ENCODE results near the gene SLC25A39.
"Not testable (repeated sequence)": the region's sequence is repeated elsewhere in the genome, so short reads cannot be mapped to it uniquely, and the experiment has no call there.

The SLC25A39 gene

GRCh38 chr17:44350733-44351226 is 26.2 kb upstream of the SLC25A39 start:
- DNase-seq (ENCODE audit: extremely low read depth, insufficient read length): peak; percentile 64
- Histone ChIP-seq H3K36me3 (ENCODE audit: control insufficient read depth, insufficient read depth, low read length) (peaks cover 33% of the 10 kb centered on the region), H3K27me3 (replicated peaks; ENCODE audit: control insufficient read depth, insufficient read depth, low read length) (no peaks in the 10 kb centered on the region), H3K4me3 (replicated peaks; ENCODE audit: low read depth, low read length) (no peak overlapping the region)
- peak; percentile 96 for TF ChIP-seq CTCF (IDR thresholded peaks at IDR 0.05; ENCODE audit: insufficient read depth, low read length, poor library complexity, severe bottlenecking)

GRCh38 chr17:44349553-44350070 is 25.0 kb upstream of the SLC25A39 start:
- H3K27me3 ChIP-seq (replicated peaks; ENCODE audit: control insufficient read depth, insufficient read depth, low read length): no peaks in the 10 kb centered on the region
- no peak for DNase-seq (ENCODE audit: extremely low read depth, insufficient read length)
- H3K4me3 ChIP-seq (replicated peaks; ENCODE audit: low read depth, low read length): no peak overlapping the region
- peaks cover 33% of the 10 kb centered on the region for H3K36me3 ChIP-seq (ENCODE audit: control insufficient read depth, insufficient read depth, low read length)
- TF ChIP-seq CTCF (IDR thresholded peaks at IDR 0.05; ENCODE audit: insufficient read depth, low read length, poor library complexity, severe bottlenecking): no peak

- TF ChIP-seq CTCF (IDR thresholded peaks at IDR 0.05; ENCODE audit: insufficient read depth, low read length, poor library complexity, severe bottlenecking): no peak
- Histone ChIP-seq H3K36me3 (ENCODE audit: control insufficient read depth, insufficient read depth, low read length) (peaks cover 33% of the 10 kb centered on the region), H3K4me3 (replicated peaks; ENCODE audit: low read depth, low read length) (no peak overlapping the region), H3K27me3 (replicated peaks; ENCODE audit: control insufficient read depth, insufficient read depth, low read length) (no peaks in the 10 kb centered on the region)
- no peak for DNase-seq (ENCODE audit: extremely low read depth, insufficient read length)
Observed at GRCh38 chr17:44348988-44349364, 24.4 kb upstream of the SLC25A39 start.

- 0 out of 2 replicates have a peak overlapping the region, but pooled peaks have one; percentile 6 for H3K4me3 ChIP-seq (replicated peaks; ENCODE audit: low read depth, low read length)
- no peaks in the 10 kb centered on the region for H3K27me3 ChIP-seq (replicated peaks; ENCODE audit: control insufficient read depth, insufficient read depth, low read length)
- no peak for TF ChIP-seq CTCF (IDR thresholded peaks at IDR 0.05; ENCODE audit: insufficient read depth, low read length, poor library complexity, severe bottlenecking)
- peak; percentile 85 for DNase-seq (ENCODE audit: extremely low read depth, insufficient read length)
- peaks cover 33% of the 10 kb centered on the region for H3K36me3 ChIP-seq (ENCODE audit: control insufficient read depth, insufficient read depth, low read length)
Observed at GRCh38 chr17:44348234-44348987, 23.8 kb upstream of the SLC25A39 start.

GRCh38 chr17:44347206-44348055 is 22.8 kb upstream of the SLC25A39 start:
- not testable (repeated sequence) for H3K27me3 ChIP-seq (replicated peaks; ENCODE audit: control insufficient read depth, insufficient read depth, low read length)
- Histone ChIP-seq H3K4me3 (replicated peaks; ENCODE audit: low read depth, low read length) (peak overlapping the region; percentile 66), H3K36me3 (ENCODE audit: control insufficient read depth, insufficient read depth, low read length) (peaks cover 28% of the 10 kb centered on the region)
- DNase-seq (ENCODE audit: extremely low read depth, insufficient read length): peak; percentile 74
